HepG2 (cell line): ENCODE measurements around the gene ABHD10. TPM values are rescaled to one million over a fixed set of nuclear protein-coding genes. Genes with fewer than 3 reads are reported as not detected.

Source experiments
- ATAC-seq: fragments of 200-7000 bp; cut with Tn5 transposase; 3 replicates; pipeline ENCODE4 v1.9.1; 2020; ENCODE audit warnings: mild to moderate bottlenecking, moderate library complexity
- BruUV-seq: library from RNA; stranded (reverse); fragments of 400-500 nt; replicated peaks from 2 replicates; lab custom pipeline; 2021; lab: Mats Ljungman, UMichigan
- CTCF ChIA-PET: fragments of 300-600 bp; formaldehyde crosslinking; extraction: SDS; loops from one replicate; lab custom pipeline; 2021; ENCODE audit warnings: low total read pairs, inconsistent platforms, low intra/inter-chr PET ratio; lab: Yijun Ruan, JAX
- POLR2A ChIA-PET: fragments of 350-600 bp; sonication (Branson Sonifier 250); formaldehyde crosslinking; loops from one replicate; lab custom pipeline; 2020; ENCODE audit warnings: antibody characterized with exemption, inconsistent platforms; lab: Yijun Ruan, JAX
- DNase-seq: peaks from one replicate; pipeline ENCODE4 v3.0.0-alpha.2; 2015; ENCODE audit warnings: low spot score
- FAIRE-seq: peaks from 3 replicates; lab custom pipeline; 2011; peaks lifted over from hg19 to GRCh38; lab: Jason Lieb, UNC
- H2AFZ ChIP-seq: one replicate; pipeline ENCODE4 v1.6.1; 2011; ENCODE audit warnings: low read length, inconsistent platforms
- H3K27ac ChIP-seq: fragments of 300-600 bp; 3 replicates; pipeline ENCODE4 v1.8.0; 2011; ENCODE audit warnings: mixed run types, mild to moderate bottlenecking, mixed read lengths, low read length, inconsistent platforms; ENCODE audit not compliant: insufficient read depth; ENCODE audit errors: extremely low read length
- H3K27me3 ChIP-seq, 2 experiments: fragments of 200-600 bp in 1 of 2; 2 replicates in 1 of 2; 3 replicates in 1 of 2; pipeline versions ENCODE4 v1.6.0 to v1.8.0; 2011; ENCODE audit warnings: low read length in 2 of 2, mild to moderate bottlenecking in 2 of 2, moderate library complexity in 2 of 2, inconsistent platforms in 1 of 2; ENCODE audit not compliant: insufficient read depth in 2 of 2, control insufficient read depth in 1 of 2
- H3K36me3 ChIP-seq, 2 experiments: fragments of 200-600 bp in 1 of 2; replicated peaks in 1 of 2; 2 replicates in 1 of 2; 3 replicates in 1 of 2; pipeline versions ENCODE4 v1.5.1 to v1.8.0; 2011; ENCODE audit warnings: low read length in 2 of 2, inconsistent platforms in 1 of 2; ENCODE audit not compliant: insufficient read depth in 2 of 2, control insufficient read depth in 1 of 2
- H3K4me1 ChIP-seq: 2 replicates; pipeline ENCODE4 v1.5.1; 2012; ENCODE audit warnings: low read length, inconsistent platforms; ENCODE audit not compliant: insufficient read depth
- H3K4me2 ChIP-seq: 2 replicates; pipeline ENCODE4 v1.6.0; 2011; ENCODE audit warnings: low read depth, low read length, inconsistent platforms
- H3K4me3 ChIP-seq, 3 experiments: fragments of 200-600 bp in 1 of 3; sonication (generic), shearing (Covaris generic) in 1 of 3; replicated peaks in 1 of 3; 2 replicates each; pipeline ENCODE4 v1.5.1; 2011 to 2016; ENCODE audit warnings: low read length in 3 of 3, inconsistent platforms in 2 of 3, low read depth in 2 of 3, mild to moderate bottlenecking in 2 of 3, control low read depth in 1 of 3, mixed read lengths in 1 of 3; ENCODE audit not compliant: insufficient read depth in 1 of 3
- H3K79me2 ChIP-seq: one replicate; pipeline ENCODE4 v1.6.1; 2011; ENCODE audit warnings: low read length, inconsistent platforms; ENCODE audit not compliant: insufficient read depth
- H3K9ac ChIP-seq: 2 replicates; pipeline ENCODE4 v1.6.0; 2011; ENCODE audit warnings: mild to moderate bottlenecking, low read depth, low read length, inconsistent platforms; ENCODE audit not compliant: insufficient read depth
- H3K9me3 ChIP-seq: 2 replicates; pipeline ENCODE4 v1.5.1; 2012; ENCODE audit warnings: mild to moderate bottlenecking, low read length
- H4K20me1 ChIP-seq: 2 replicates; pipeline ENCODE4 v1.6.0; 2011; ENCODE audit warnings: inconsistent platforms, mild to moderate bottlenecking, low read length, moderate library complexity; ENCODE audit not compliant: insufficient read depth
- AGO2 ChIP-seq: fragments of 200-400 bp; formaldehyde crosslinking; optimal IDR thresholded peaks from 2 replicates; pipeline ENCODE3; 2017; ENCODE audit warnings: mild to moderate bottlenecking, low read depth, low read length, moderate library complexity
- HNRNPL ChIP-seq: fragments of 200-400 bp; formaldehyde crosslinking; IDR thresholded peaks from 2 replicates; pipeline ENCODE4 v1.6.1; 2017; ENCODE audit warnings: mild to moderate bottlenecking, low read depth, low read length
- KMT2B ChIP-seq: IDR thresholded peaks from 2 replicates; pipeline ENCODE4 v1.6.1; 2016; ENCODE audit warnings: missing genetic modification reagents, missing compliant biosample characterization
- MBNL3 ChIP-seq: fragments of 250-450 bp; sonication (Bioruptor Pico); conservative IDR thresholded peaks from 2 replicates; pipeline ENCODE4 v1.8.0; 2022; ENCODE audit warnings: mild to moderate bottlenecking, inconsistent platforms
- NFE2 ChIP-seq: sonication (generic); formaldehyde crosslinking; IDR thresholded peaks from 2 replicates; pipeline ENCODE4 v1.4.0; 2020; ENCODE audit warnings: missing genetic modification reagents
- POLR2AphosphoS2 ChIP-seq: IDR thresholded peaks from 2 replicates; pipeline ENCODE4 v1.6.1; 2011; ENCODE audit warnings: low read depth, low read length, improper control_type of control experiment
- SOX6 ChIP-seq, 2 experiments: fragments of 450-650 bp in 1 of 2; sonication (generic) in 1 of 2; formaldehyde crosslinking in 1 of 2; IDR thresholded peaks; 2 replicates each; pipeline versions ENCODE4 v1.4.0 to v1.6.1; 2017 to 2020; ENCODE audit warnings: antibody characterized with exemption in 1 of 2, mild to moderate bottlenecking in 1 of 2, missing genetic modification reagents in 1 of 2
- SP1 ChIP-seq, 2 experiments: fragments of 450-650 bp in 1 of 2; sonication (generic) in 1 of 2; formaldehyde crosslinking in 1 of 2; IDR thresholded peaks; 2 replicates each; pipeline versions ENCODE4 v1.4.0 to v1.6.1; 2016 to 2020; ENCODE audit warnings: missing genetic modification reagents in 1 of 2
- TAF15 ChIP-seq: fragments of 200-400 bp; formaldehyde crosslinking; IDR thresholded peaks from one replicate; pipeline ENCODE4 v1.6.1; 2018; ENCODE audit warnings: mild to moderate bottlenecking, low read depth, low read length; ENCODE audit not compliant: poor library complexity, severe bottlenecking
- YY1 ChIP-seq: IDR thresholded peaks from 2 replicates; pipeline ENCODE4 v1.6.1; 2011; ENCODE audit warnings: low read length, low read depth, moderate library complexity, mild to moderate bottlenecking; ENCODE audit not compliant: insufficient read depth, insufficient replicate concordance
- ZNF225 ChIP-seq: sonication (generic); formaldehyde crosslinking; IDR thresholded peaks from 2 replicates; pipeline ENCODE4 v1.4.0; 2020; ENCODE audit warnings: mild to moderate bottlenecking, missing genetic modification reagents
- ZNF337 ChIP-seq: sonication (generic); formaldehyde crosslinking; IDR thresholded peaks from 2 replicates; pipeline ENCODE4 v1.5.1; 2020; ENCODE audit warnings: missing genetic modification reagents, low read depth, mild to moderate bottlenecking, borderline replicate concordance
- ZNF33B ChIP-seq: sonication (generic); formaldehyde crosslinking; IDR thresholded peaks from 2 replicates; pipeline ENCODE4 v1.5.1; 2020; ENCODE audit warnings: mild to moderate bottlenecking, missing genetic modification reagents
- WGBS: methylation state at CpG from one replicate; pipeline ENCODE4 v1.1.6; 2017; ENCODE audit warnings: low lambda C conversion rate; 5-methylcytosine and 5-hydroxymethylcytosine counted together
- in situ Hi-C: cut with HindIII; loops from 2 replicates; pipeline ENCODE4 v1.10.0; 2017; ENCODE audit warnings: low pct_unique_long_range_greater_than_20kb; ENCODE audit not compliant: extremely low pct_ligation_motif_present
- intact Hi-C: fragments of 100-400 bp; cut with micrococcal nuclease; formaldehyde crosslinking; loops from one replicate; pipeline ENCODE4 v1.10.0; 2022; ENCODE audit not compliant: unreplicated experiment
- polyA plus RNA-seq, 8 experiments: library from polyadenylated mRNA; depleted of rRNA in 3 of 8; stranded (reverse) in 7 of 8; unstranded in 1 of 8; fragments of >200 nt; fragmentation: Illumina TruSeq in 4 of 8; extraction: Trizol in 4 of 8; gene quantifications; 2 replicates each; pipeline versions ENCODE4 v1.2.1 to v1.2.3, GENCODE V29; 2011 to 2016; ENCODE audit warnings: low read depth in 4 of 8, missing spikeins in 1 of 8, mixed read lengths in 1 of 8; ENCODE audit not compliant: insufficient read depth in 1 of 8
- total RNA-seq, 5 experiments: library from RNA; depleted of rRNA; stranded (reverse); fragments of >200 nt; fragmentation: Illumina TruSeq; extraction: Trizol; gene quantifications; 2 replicates each; pipeline ENCODE4 v1.2.3, GENCODE V29; 2016; ENCODE audit warnings: low read depth in 1 of 5
- TF ChIP-seq, protein P1 (sequence below): sonication (generic); formaldehyde crosslinking; IDR thresholded peaks from 2 replicates; pipeline ENCODE4 v1.5.1; 2020; ENCODE audit warnings: mild to moderate bottlenecking, missing genetic modification reagents, borderline replicate concordance
- TF ChIP-seq, protein P2 (sequence below): sonication (generic); formaldehyde crosslinking; IDR thresholded peaks from 2 replicates; pipeline ENCODE4 v1.4.0; 2020; ENCODE audit warnings: missing genetic modification reagents; ENCODE audit errors: not compliant biosample characterization
- TF ChIP-seq, protein P3 (sequence below): sonication (generic); formaldehyde crosslinking; IDR thresholded peaks from 2 replicates; pipeline ENCODE4 v1.4.0; 2020; ENCODE audit warnings: missing genetic modification reagents, mild to moderate bottlenecking, borderline replicate concordance

Gene ABHD10
- total and polyA plus RNA-seq, 2 of the 13 experiments (the other 11 are each of a cell fraction or from before 2014, with no cell fraction given): 22.8 to 50.2 TPM

DNA sequence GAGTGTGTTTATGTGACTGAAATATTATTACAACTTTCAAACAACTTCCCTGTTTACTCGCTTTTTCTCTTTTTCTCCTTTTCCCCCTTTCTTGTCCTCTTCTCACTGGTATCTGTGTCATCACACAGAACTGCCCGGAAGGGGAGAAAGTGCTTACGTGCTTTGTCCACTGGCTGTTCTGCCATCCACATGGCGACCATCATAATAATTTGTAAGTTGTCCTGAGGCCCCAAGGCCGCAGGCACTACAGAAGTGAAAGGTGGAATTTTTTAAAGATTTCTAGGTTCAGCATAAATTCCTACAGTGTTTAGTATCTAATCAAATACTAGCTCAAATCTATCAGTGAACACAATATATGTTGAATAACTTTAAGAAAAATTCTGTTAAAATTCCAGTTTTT lies 26.7 kb upstream of the ABHD10 start (continued):
- TF ChIP-seq, protein P1, sequence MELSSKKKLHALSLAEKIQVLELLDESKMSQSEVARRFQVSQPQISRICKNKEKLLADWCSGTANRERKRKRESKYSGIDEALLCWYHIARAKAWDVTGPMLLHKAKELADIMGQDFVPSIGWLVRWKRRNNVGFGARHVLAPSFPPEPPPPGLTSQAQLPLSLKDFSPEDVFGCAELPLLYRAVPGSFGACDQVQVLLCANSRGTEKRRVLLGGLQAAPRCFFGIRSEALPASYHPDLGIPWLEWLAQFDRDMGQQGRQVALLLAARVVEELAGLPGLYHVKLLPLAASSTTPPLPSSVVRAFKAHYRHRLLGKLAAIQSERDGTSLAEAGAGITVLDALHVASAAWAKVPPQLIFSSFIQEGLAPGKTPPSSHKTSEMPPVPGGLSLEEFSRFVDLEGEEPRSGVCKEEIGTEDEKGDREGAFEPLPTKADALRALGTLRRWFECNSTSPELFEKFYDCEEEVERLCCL (CRISPR knock-in tag): no peak
- TF ChIP-seq SOX6 (IDR thresholded peaks at IDR 0.05): no peak
- TF ChIP-seq SOX6 (CRISPR knock-in tag; IDR thresholded peaks at IDR 0.05): no peak
- no peak for TF ChIP-seq ZNF337 (CRISPR knock-in tag)
- no peak for TF ChIP-seq SP1 (IDR thresholded peaks at IDR 0.05)
- no peak for TF ChIP-seq SP1 (CRISPR knock-in tag; IDR thresholded peaks at IDR 0.05)
- no peak for TF ChIP-seq ZNF225 (CRISPR knock-in tag)
- TF ChIP-seq YY1: no peak
- no peak for TF ChIP-seq POLR2AphosphoS2
- no peak for TF ChIP-seq TAF15
- no peak for TF ChIP-seq HNRNPL
- no peak for TF ChIP-seq AGO2

DNA sequence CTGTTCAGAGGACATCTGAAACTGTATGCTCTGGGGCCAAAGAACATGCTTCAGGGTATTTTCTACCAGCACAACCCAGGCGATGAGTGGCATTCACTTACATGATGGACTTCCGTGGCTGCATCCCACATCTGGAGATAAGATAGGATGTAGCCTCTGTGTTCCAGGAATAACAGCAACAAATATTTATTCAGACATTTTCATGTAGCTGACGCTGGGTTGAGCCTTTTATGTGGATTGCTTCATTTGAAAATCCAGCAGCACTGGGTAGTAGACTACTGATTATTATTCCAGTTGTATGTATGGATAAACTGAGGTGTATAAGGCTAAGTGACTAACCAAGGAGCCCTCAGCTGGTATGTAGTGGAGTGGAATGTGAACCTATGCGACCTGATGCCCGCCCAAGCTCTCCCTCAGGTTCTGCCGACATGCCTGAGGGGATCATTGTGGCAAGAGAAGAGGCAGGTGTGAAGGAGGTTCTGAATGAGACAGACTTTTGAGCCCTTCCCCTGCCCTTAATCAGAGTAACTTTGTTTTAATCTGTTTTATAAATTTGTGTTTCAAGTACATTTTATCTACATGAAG lies 25.9 kb upstream of the ABHD10 start:
- no peak for DNase-seq
- in situ Hi-C loops (no loop called here), intact Hi-C loops (no loop called here)
- FAIRE-seq: no peak
- 97% methylated on average over 6 of the region's 6 CpGs for WGBS
- Histone ChIP-seq H4K20me1 (no peaks in the 10 kb centered on the region), H3K27me3 (no peaks in the 10 kb centered on the region), H3K4me2 (no peak overlapping the region), H3K79me2 (no peaks in the 10 kb centered on the region), H2AFZ (no peak overlapping the region), H3K27ac (no peak overlapping the region), H3K36me3 (peaks cover 0 to 20% of the 10 kb centered on the region in 2 experiments; a peak in 2 of 5 replicates), H3K4me1 (no peaks in the 10 kb centered on the region), H3K4me3 (no peak overlapping the region), H3K9ac (no peak overlapping the region), H3K9me3 (no peaks in the 10 kb centered on the region)
- ChIA-PET CTCF (no interaction called here), POLR2A (no interaction called here)
- no TSS peak for BruUV-seq
- no peak for ATAC-seq
- TF ChIP-seq KMT2B (CRISPR knock-in tag) (no peak), ZNF33B (no peak), NFE2 (no peak), MBNL3 (CRISPR knock-in tag) (no peak)
- TF ChIP-seq, protein P2, sequence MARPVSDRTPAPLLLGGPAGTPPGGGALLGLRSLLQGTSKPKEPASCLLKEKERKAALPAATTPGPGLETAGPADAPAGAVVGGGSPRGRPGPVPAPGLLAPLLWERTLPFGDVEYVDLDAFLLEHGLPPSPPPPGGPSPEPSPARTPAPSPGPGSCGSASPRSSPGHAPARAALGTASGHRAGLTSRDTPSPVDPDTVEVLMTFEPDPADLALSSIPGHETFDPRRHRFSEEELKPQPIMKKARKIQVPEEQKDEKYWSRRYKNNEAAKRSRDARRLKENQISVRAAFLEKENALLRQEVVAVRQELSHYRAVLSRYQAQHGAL: no peak
- TF ChIP-seq, protein P3, sequence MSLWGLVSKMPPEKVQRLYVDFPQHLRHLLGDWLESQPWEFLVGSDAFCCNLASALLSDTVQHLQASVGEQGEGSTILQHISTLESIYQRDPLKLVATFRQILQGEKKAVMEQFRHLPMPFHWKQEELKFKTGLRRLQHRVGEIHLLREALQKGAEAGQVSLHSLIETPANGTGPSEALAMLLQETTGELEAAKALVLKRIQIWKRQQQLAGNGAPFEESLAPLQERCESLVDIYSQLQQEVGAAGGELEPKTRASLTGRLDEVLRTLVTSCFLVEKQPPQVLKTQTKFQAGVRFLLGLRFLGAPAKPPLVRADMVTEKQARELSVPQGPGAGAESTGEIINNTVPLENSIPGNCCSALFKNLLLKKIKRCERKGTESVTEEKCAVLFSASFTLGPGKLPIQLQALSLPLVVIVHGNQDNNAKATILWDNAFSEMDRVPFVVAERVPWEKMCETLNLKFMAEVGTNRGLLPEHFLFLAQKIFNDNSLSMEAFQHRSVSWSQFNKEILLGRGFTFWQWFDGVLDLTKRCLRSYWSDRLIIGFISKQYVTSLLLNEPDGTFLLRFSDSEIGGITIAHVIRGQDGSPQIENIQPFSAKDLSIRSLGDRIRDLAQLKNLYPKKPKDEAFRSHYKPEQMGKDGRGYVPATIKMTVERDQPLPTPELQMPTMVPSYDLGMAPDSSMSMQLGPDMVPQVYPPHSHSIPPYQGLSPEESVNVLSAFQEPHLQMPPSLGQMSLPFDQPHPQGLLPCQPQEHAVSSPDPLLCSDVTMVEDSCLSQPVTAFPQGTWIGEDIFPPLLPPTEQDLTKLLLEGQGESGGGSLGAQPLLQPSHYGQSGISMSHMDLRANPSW: no peak
